PFSK-1 (cell line): ENCODE measurements around the gene CLCN7.

Source experiments
- POLR2AphosphoS5 ChIP-seq: IDR thresholded peaks from 2 replicates; pipeline ENCODE4 v1.6.1; 2012; ENCODE audit warnings: low read depth, mild to moderate bottlenecking, control low read depth, low read length, moderate library complexity
- SIN3A ChIP-seq: IDR thresholded peaks from 2 replicates; pipeline ENCODE4 v1.6.1; 2012; ENCODE audit warnings: mild to moderate bottlenecking, low read length, moderate library complexity, borderline replicate concordance; ENCODE audit not compliant: insufficient read depth
- TAF1 ChIP-seq: IDR thresholded peaks from 2 replicates; pipeline ENCODE4 v1.6.1; 2012; ENCODE audit warnings: low read length, control low read depth, borderline replicate concordance; ENCODE audit not compliant: insufficient read depth
- TF ChIP-seq, protein P1 (sequence below), 2 experiments: IDR thresholded peaks; 2 replicates each; pipeline versions ENCODE4 v1.6.1 to v1.8.0; 2011 to 2012; ENCODE audit warnings: low read depth in 2 of 2, low read length in 2 of 2, control low read depth in 1 of 2, inconsistent platforms in 1 of 2, mild to moderate bottlenecking in 1 of 2, moderate library complexity in 1 of 2; ENCODE audit not compliant: insufficient read depth in 1 of 2

DNA sequence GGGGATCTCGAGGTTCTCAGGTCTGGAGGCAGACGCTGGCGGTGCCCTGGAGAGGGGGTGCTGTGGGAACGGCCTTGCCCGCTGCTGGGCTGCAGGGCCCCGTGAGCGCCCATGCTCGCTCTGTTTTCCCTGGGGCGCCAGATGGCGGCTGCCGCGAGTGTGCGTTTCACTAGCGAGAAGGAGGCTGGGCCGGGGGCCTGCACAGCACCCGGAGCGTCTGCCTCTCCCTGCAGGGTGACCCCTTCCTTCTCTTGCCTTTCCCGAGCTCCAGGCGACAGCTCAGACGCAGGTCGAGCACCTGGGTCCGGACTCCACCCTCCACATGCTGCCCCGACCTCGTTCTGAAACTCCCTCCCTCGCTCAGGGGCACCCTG, 21.0 kb upstream of the CLCN7 start:
- TF ChIP-seq TAF1, result no peak
- no peak for TF ChIP-seq POLR2AphosphoS5
- TF ChIP-seq, protein P1, sequence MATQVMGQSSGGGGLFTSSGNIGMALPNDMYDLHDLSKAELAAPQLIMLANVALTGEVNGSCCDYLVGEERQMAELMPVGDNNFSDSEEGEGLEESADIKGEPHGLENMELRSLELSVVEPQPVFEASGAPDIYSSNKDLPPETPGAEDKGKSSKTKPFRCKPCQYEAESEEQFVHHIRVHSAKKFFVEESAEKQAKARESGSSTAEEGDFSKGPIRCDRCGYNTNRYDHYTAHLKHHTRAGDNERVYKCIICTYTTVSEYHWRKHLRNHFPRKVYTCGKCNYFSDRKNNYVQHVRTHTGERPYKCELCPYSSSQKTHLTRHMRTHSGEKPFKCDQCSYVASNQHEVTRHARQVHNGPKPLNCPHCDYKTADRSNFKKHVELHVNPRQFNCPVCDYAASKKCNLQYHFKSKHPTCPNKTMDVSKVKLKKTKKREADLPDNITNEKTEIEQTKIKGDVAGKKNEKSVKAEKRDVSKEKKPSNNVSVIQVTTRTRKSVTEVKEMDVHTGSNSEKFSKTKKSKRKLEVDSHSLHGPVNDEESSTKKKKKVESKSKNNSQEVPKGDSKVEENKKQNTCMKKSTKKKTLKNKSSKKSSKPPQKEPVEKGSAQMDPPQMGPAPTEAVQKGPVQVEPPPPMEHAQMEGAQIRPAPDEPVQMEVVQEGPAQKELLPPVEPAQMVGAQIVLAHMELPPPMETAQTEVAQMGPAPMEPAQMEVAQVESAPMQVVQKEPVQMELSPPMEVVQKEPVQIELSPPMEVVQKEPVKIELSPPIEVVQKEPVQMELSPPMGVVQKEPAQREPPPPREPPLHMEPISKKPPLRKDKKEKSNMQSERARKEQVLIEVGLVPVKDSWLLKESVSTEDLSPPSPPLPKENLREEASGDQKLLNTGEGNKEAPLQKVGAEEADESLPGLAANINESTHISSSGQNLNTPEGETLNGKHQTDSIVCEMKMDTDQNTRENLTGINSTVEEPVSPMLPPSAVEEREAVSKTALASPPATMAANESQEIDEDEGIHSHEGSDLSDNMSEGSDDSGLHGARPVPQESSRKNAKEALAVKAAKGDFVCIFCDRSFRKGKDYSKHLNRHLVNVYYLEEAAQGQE (IDR thresholded peaks at IDR 0.05; ENCODE audit: insufficient read depth in 1 of 2, low read depth in 2 of 2, low read length in 2 of 2), result no peak
- TF ChIP-seq SIN3A, result no peak
